Trophoblast cell (in vitro differentiated cells and primary cell): ENCODE data around the gene UBQLN4.

Experiments used
- DNase-seq, 2 donors: peaks; one replicate each; pipeline ENCODE4 v3.0.0-alpha.2; 2016
- H2AFZ ChIP-seq: 2 replicates; pipeline ENCODE4 v1.6.1; 2013; ENCODE audit warnings: low read length, moderate library complexity, mild to moderate bottlenecking; ENCODE audit not compliant: insufficient read depth, poor library complexity
- H2AK5ac ChIP-seq: 2 replicates; pipeline ENCODE4 v1.6.1; 2013; ENCODE audit warnings: mild to moderate bottlenecking, low read length
- H2BK120ac ChIP-seq: 2 replicates; pipeline ENCODE4 v1.6.1; 2013; ENCODE audit warnings: low read length, mild to moderate bottlenecking, moderate library complexity; ENCODE audit not compliant: insufficient read depth, poor library complexity
- H2BK12ac ChIP-seq: 2 replicates; pipeline ENCODE4 v1.6.1; 2013; ENCODE audit warnings: mild to moderate bottlenecking, low read length, moderate library complexity
- H2BK5ac ChIP-seq: 2 replicates; pipeline ENCODE4 v1.6.1; 2013; ENCODE audit warnings: low read length, low read depth, moderate library complexity, mild to moderate bottlenecking; ENCODE audit not compliant: poor library complexity
- H3K14ac ChIP-seq: 2 replicates; pipeline ENCODE4 v1.6.1; 2013; ENCODE audit warnings: mild to moderate bottlenecking, low read length
- H3K18ac ChIP-seq: 2 replicates; pipeline ENCODE4 v1.6.1; 2013; ENCODE audit warnings: mild to moderate bottlenecking, low read length
- H3K23ac ChIP-seq: 2 replicates; pipeline ENCODE4 v1.6.1; 2013; ENCODE audit warnings: low read length
- H3K27ac ChIP-seq: 2 replicates; pipeline ENCODE4 v1.5.1; 2013; ENCODE audit warnings: low read depth, mild to moderate bottlenecking, inconsistent platforms, low read length, moderate library complexity
- H3K27me3 ChIP-seq: 2 replicates; pipeline ENCODE4 v1.6.1; 2013; ENCODE audit warnings: inconsistent platforms, mild to moderate bottlenecking, low read length, moderate library complexity; ENCODE audit not compliant: insufficient read depth
- H3K36me3 ChIP-seq, 2 experiments: 1 replicate in 1 of 2; 2 replicates in 1 of 2; pipeline ENCODE4 v1.6.1; 2013; ENCODE audit warnings: low read length in 2 of 2, mild to moderate bottlenecking in 2 of 2, moderate library complexity in 1 of 2; ENCODE audit not compliant: insufficient read depth in 2 of 2, control insufficient read depth in 1 of 2
- H3K4ac ChIP-seq: 2 replicates; pipeline ENCODE4 v1.6.1; 2013; ENCODE audit warnings: low read depth, mild to moderate bottlenecking, low read length, moderate library complexity
- H3K4me1 ChIP-seq, 2 experiments: 1 replicate in 1 of 2; 2 replicates in 1 of 2; pipeline ENCODE4 v1.6.1; 2013; ENCODE audit warnings: low read length in 2 of 2, mild to moderate bottlenecking in 2 of 2, moderate library complexity in 1 of 2; ENCODE audit not compliant: insufficient read depth in 2 of 2, control insufficient read depth in 1 of 2
- H3K4me2 ChIP-seq: 2 replicates; pipeline ENCODE4 v1.6.1; 2013; ENCODE audit warnings: inconsistent platforms, mild to moderate bottlenecking, low read length, moderate library complexity
- H3K4me3 ChIP-seq: 2 replicates; pipeline ENCODE4 v1.5.1; 2013; ENCODE audit warnings: mild to moderate bottlenecking, low read depth, low read length, inconsistent platforms
- H3K79me1 ChIP-seq: one replicate; pipeline ENCODE4 v1.6.1; 2013; ENCODE audit warnings: low read length
- H3K79me2 ChIP-seq: 2 replicates; pipeline ENCODE4 v1.6.1; 2013; ENCODE audit warnings: low read length, mild to moderate bottlenecking; ENCODE audit not compliant: control insufficient read depth, insufficient read depth, poor library complexity
- H3K9ac ChIP-seq: 2 replicates; pipeline ENCODE4 v1.6.1; 2013; ENCODE audit warnings: mild to moderate bottlenecking, low read length
- H3K9me3 ChIP-seq: 2 replicates; pipeline ENCODE4 v1.6.1; 2013; ENCODE audit warnings: low read depth, mild to moderate bottlenecking, control low read depth, inconsistent platforms, low read length; ENCODE audit not compliant: insufficient read depth
- H4K12ac ChIP-seq: 2 replicates; pipeline ENCODE4 v1.6.1; 2013; ENCODE audit warnings: low read depth, mild to moderate bottlenecking, low read length, moderate library complexity
- H4K8ac ChIP-seq: 2 replicates; pipeline ENCODE4 v1.6.1; 2013; ENCODE audit warnings: low read depth, mild to moderate bottlenecking, low read length, moderate library complexity
- H4K91ac ChIP-seq: one replicate; pipeline ENCODE4 v1.6.1; 2013; ENCODE audit warnings: low read depth, mild to moderate bottlenecking, low read length, moderate library complexity
- WGBS: extraction: QIAGEN DNeasy Blood & Tissue Kit; methylation state at CpG from one replicate; pipeline ENCODE4 v1.1.7; 2013; ENCODE audit warnings: missing lambda C conversion rate; ENCODE audit not compliant: insufficient read length, insufficient coverage; ENCODE audit errors: extremely low coverage; 5-methylcytosine and 5-hydroxymethylcytosine counted together

The UBQLN4 gene

DNA sequence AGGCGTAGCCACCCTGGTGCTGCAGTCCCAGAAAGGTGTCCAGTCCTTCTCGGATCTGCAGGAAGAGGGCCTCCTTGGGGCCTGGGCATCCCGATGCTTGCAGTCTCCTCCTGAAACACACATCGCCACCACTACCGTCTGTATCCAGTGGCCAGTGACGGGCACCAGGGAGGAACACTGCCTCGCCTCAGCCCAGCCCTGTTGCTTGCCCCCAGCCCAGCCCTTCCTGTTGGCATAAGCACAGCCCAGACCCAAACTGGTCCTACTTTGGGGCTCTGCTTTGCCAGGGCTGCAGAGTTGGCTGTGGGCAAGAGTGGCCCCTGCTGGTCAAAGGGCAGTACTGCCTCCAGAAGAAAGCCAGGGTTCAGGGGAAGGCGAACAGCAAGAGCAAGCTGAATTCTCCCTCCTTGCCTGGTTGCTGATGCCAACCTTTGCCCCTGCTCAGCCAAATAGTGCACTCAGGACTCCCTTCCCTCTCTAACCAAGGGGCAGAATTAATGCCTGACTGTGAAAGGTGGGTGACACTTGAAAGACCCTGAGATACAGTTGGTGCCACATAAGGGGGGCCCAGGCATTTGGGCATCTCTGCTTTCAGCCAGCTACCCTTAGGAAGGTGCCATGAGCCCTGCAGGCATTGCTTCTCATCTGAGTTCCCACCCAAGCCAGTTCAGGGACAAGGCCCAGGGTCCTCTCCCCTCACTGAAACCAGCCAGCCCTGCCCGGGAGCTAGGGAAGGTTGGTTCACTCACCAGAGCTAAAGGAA lies 64.2 kb downstream of the UBQLN4 start:
- H3K23ac ChIP-seq: no peak overlapping the region
- WGBS: no CpG with 5 or more reads among the region's 9 CpGs

More for the DNA sequence above, 64.2 kb downstream of the UBQLN4 start:
- Histone ChIP-seq H4K12ac (no peak overlapping the region), H3K18ac (no peak overlapping the region), H3K27me3 (peaks cover under 1% of the 10 kb centered on the region), H2AFZ (no peak overlapping the region), H3K4me2 (no peak overlapping the region), H3K36me3 (no peaks in the 10 kb centered on the region), H3K4ac (no peak overlapping the region), H2AK5ac (peak overlapping the region; percentile 16), H3K27ac (no peak overlapping the region), H2BK120ac (no peak overlapping the region), H3K14ac (no peak overlapping the region), H3K79me1 (no peaks in the 10 kb centered on the region), H3K4me1 (no peaks in the 10 kb centered on the region), H3K4me3 (no peak overlapping the region), H2BK12ac (no peak overlapping the region), H2BK5ac (no peak overlapping the region), H3K9me3 (no peaks in the 10 kb centered on the region), H3K9ac (no peak overlapping the region), H4K91ac (no peak overlapping the region), H3K79me2 (no peaks in the 10 kb centered on the region), H4K8ac (no peak overlapping the region)
- DNase-seq: peak; percentile 58 to 82
